Fibroblast of lung (primary cell): Measurements from ENCODE around the gene SGCE. TPM values are rescaled to one million over a fixed set of nuclear protein-coding genes. Genes with fewer than 3 reads are reported as not detected.

Source experiments
- DNase-seq, 2 donors: peaks; one replicate each; pipeline versions ENCODE4 v3.0.0 to v3.0.0-alpha.2; 2010; ENCODE audit warnings: low read depth in 2 of 2
- H2AFZ ChIP-seq: 2 replicates; pipeline ENCODE4 v1.5.1; 2012; ENCODE audit warnings: low read length, control low read depth, inconsistent platforms
- H3K27ac ChIP-seq: 2 replicates; pipeline ENCODE4 v1.5.1; 2011; ENCODE audit warnings: low read length, control low read depth; ENCODE audit not compliant: insufficient read depth
- H3K27me3 ChIP-seq: 2 replicates; pipeline ENCODE4 v1.5.1; 2011; ENCODE audit warnings: mild to moderate bottlenecking, low read length; ENCODE audit not compliant: control insufficient read depth, insufficient read depth
- H3K36me3 ChIP-seq: 2 replicates; pipeline ENCODE4 v1.5.1; 2011; ENCODE audit warnings: low read length; ENCODE audit not compliant: control insufficient read depth, insufficient read depth
- H3K4me1 ChIP-seq: 2 replicates; pipeline ENCODE4 v1.5.1; 2011; ENCODE audit warnings: low read length; ENCODE audit not compliant: control insufficient read depth, insufficient read depth; ENCODE audit errors: extremely low read depth
- H3K4me2 ChIP-seq: 2 replicates; pipeline ENCODE4 v1.5.1; 2011; ENCODE audit warnings: low read length, control low read depth; ENCODE audit not compliant: insufficient read depth; ENCODE audit errors: extremely low read depth
- H3K4me3 ChIP-seq, 4 experiments: fragments of 200-600 bp in 1 of 4; sonication (generic) in 1 of 4; replicated peaks in 1 of 4; 2 replicates each; pipeline ENCODE4 v1.5.1; 2011 to 2016; ENCODE audit warnings: low read length in 4 of 4, low read depth in 3 of 4, mild to moderate bottlenecking in 3 of 4, control low read depth in 2 of 4, inconsistent platforms in 1 of 4, mixed read lengths in 1 of 4; ENCODE audit not compliant: insufficient read depth in 1 of 4; ENCODE audit errors: control extremely low read depth in 1 of 4
- H3K79me2 ChIP-seq: 2 replicates; pipeline ENCODE4 v1.5.1; 2012; ENCODE audit warnings: mild to moderate bottlenecking, low read length, inconsistent platforms; ENCODE audit not compliant: control insufficient read depth, insufficient read depth
- H3K9ac ChIP-seq: 2 replicates; pipeline ENCODE4 v1.5.1; 2011; ENCODE audit warnings: mild to moderate bottlenecking, low read length, control low read depth; ENCODE audit not compliant: insufficient read depth
- H3K9me3 ChIP-seq: 2 replicates; pipeline ENCODE4 v1.5.1; 2012; ENCODE audit warnings: low read depth, low read length; ENCODE audit not compliant: control insufficient read depth, insufficient read depth
- H4K20me1 ChIP-seq: 2 replicates; pipeline ENCODE4 v1.5.1; 2011; ENCODE audit warnings: low read length; ENCODE audit not compliant: control insufficient read depth, insufficient read depth; ENCODE audit errors: extremely low read depth
- CTCF ChIP-seq, 2 donors: IDR thresholded peaks in 1 of 2; conservative IDR thresholded peaks in 1 of 2; 1 replicate in 1 of 2; 2 replicates in 1 of 2; pipeline ENCODE4 v1.5.1; 2011 to 2012; ENCODE audit warnings: low read length in 2 of 2, control low read depth in 1 of 2, inconsistent platforms in 1 of 2, low read depth in 1 of 2, mild to moderate bottlenecking in 1 of 2
- EZH2 ChIP-seq: IDR thresholded peaks from 2 replicates; pipeline ENCODE4 v1.5.1; 2012; ENCODE audit warnings: low read length, control low read depth, mild to moderate bottlenecking; ENCODE audit errors: missing control alignments
- polyA plus RNA-seq, 2 donors: library from polyadenylated mRNA; depleted of rRNA in 1 of 2; stranded (reverse) in 1 of 2; unstranded in 1 of 2; fragments of >200 nt; gene quantifications; 2 replicates each; pipeline ENCODE4 v1.2.1, GENCODE V29; 2011 to 2012; ENCODE audit warnings: missing spikeins in 1 of 2
- total RNA-seq: library from RNA; depleted of rRNA; stranded (reverse); fragments of >200 nt; gene quantifications from 2 replicates; pipeline ENCODE4 v1.2.1, GENCODE V29; 2014

SGCE gene
- total and polyA plus RNA-seq, 2 donors (not counting 1 experiment from before 2014, with no cell fraction given), result 106 to 184 TPM

GRCh38 chr7:94594882-94595281 lies 61.1 kb downstream of the SGCE start:
- no peak overlapping the region for H3K9ac ChIP-seq
- no peak for DNase-seq
- no peaks in the 10 kb centered on the region for H3K27me3 ChIP-seq
- H4K20me1 ChIP-seq, result no peaks in the 10 kb centered on the region
- no peak overlapping the region for H2AFZ ChIP-seq
- no peak overlapping the region for H3K27ac ChIP-seq
- no peaks in the 10 kb centered on the region for H3K9me3 ChIP-seq
- TF ChIP-seq EZH2 (no peak), CTCF (conservative IDR thresholded peaks at IDR 0.05 in 1 of 2, IDR thresholded peaks at IDR 0.05 in 1 of 2; ENCODE audit: low read depth in 1 of 2, low read length in 2 of 2) (no peak)
- no peaks in the 10 kb centered on the region for H3K36me3 ChIP-seq
- H3K79me2 ChIP-seq, result no peaks in the 10 kb centered on the region
- no peaks in the 10 kb centered on the region for H3K4me1 ChIP-seq
- no peak overlapping the region for H3K4me3 ChIP-seq
- no peak overlapping the region for H3K4me2 ChIP-seq

- no peak overlapping the region for H3K9ac ChIP-seq
- H3K79me2 ChIP-seq, result no peaks in the 10 kb centered on the region
- H3K9me3 ChIP-seq, result no peaks in the 10 kb centered on the region
- TF ChIP-seq EZH2, result no peak
- TF ChIP-seq CTCF (conservative IDR thresholded peaks at IDR 0.05 in 1 of 2, IDR thresholded peaks at IDR 0.05 in 1 of 2; ENCODE audit: low read depth in 1 of 2, low read length in 2 of 2), result no peak
- no peak for DNase-seq
- no peaks in the 10 kb centered on the region for H4K20me1 ChIP-seq
- no peak overlapping the region for H3K4me3 ChIP-seq
- H3K27ac ChIP-seq, result no peak overlapping the region
- no peaks in the 10 kb centered on the region for H3K36me3 ChIP-seq
- H3K4me2 ChIP-seq, result no peak overlapping the region
- H3K4me1 ChIP-seq, result no peaks in the 10 kb centered on the region
- no peak overlapping the region for H2AFZ ChIP-seq
- no peaks in the 10 kb centered on the region for H3K27me3 ChIP-seq
These were observed 64.8 kb downstream of the SGCE start for GRCh38 chr7:94591176-94591575.

DNA sequence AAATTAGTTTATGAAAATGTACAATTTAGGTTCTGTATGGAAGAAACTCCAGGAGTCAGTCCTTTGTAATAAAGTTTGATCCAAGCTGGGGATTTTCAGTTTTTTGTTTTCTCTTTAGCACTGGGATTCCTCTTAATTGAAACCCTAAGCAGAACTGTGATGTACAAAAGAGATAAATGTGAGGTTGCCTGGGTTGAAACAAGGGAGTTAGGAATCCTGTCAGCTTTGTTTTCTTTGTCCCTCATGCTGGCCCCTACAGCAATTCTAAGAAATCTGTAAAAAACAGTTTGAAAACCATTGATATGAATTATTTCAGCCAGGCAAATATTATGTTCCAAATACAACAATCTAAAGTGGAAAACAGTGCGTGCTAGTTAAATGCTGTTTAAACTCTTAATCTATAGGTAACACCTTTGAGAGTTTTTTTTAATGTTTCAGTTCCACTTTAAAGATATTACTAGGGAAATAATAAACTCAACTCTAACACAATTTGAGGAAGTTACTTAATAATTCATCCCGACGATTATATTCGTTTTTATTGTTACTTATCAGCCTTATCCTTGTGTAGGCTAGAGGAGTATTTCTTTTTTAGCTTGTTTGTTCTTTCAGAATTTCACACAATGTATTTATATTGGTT lies 65.3 kb downstream of the SGCE start:
- DNase-seq, result no peak
- no peak overlapping the region for H3K9ac ChIP-seq
- H2AFZ ChIP-seq, result no peak overlapping the region
- H3K27ac ChIP-seq, result no peak overlapping the region
- H3K4me3 ChIP-seq, result no peak overlapping the region
- no peaks in the 10 kb centered on the region for H3K79me2 ChIP-seq
- no peak overlapping the region for H3K4me2 ChIP-seq
- no peaks in the 10 kb centered on the region for H3K27me3 ChIP-seq
- H3K4me1 ChIP-seq, result no peaks in the 10 kb centered on the region
- no peak for TF ChIP-seq CTCF (conservative IDR thresholded peaks at IDR 0.05 in 1 of 2, IDR thresholded peaks at IDR 0.05 in 1 of 2; ENCODE audit: low read depth in 1 of 2, low read length in 2 of 2)
- no peak for TF ChIP-seq EZH2
- H3K9me3 ChIP-seq, result no peaks in the 10 kb centered on the region
- H3K36me3 ChIP-seq, result no peaks in the 10 kb centered on the region
- no peaks in the 10 kb centered on the region for H4K20me1 ChIP-seq
